ENCODE data around the gene LRRC46. TPM values are rescaled to one million over a fixed set of nuclear protein-coding genes. Genes with fewer than 3 reads are reported as not detected.

Gene LRRC46
- total RNA-seq, 1 experiment from 2014 or later = 0.44 TPM

DNA sequence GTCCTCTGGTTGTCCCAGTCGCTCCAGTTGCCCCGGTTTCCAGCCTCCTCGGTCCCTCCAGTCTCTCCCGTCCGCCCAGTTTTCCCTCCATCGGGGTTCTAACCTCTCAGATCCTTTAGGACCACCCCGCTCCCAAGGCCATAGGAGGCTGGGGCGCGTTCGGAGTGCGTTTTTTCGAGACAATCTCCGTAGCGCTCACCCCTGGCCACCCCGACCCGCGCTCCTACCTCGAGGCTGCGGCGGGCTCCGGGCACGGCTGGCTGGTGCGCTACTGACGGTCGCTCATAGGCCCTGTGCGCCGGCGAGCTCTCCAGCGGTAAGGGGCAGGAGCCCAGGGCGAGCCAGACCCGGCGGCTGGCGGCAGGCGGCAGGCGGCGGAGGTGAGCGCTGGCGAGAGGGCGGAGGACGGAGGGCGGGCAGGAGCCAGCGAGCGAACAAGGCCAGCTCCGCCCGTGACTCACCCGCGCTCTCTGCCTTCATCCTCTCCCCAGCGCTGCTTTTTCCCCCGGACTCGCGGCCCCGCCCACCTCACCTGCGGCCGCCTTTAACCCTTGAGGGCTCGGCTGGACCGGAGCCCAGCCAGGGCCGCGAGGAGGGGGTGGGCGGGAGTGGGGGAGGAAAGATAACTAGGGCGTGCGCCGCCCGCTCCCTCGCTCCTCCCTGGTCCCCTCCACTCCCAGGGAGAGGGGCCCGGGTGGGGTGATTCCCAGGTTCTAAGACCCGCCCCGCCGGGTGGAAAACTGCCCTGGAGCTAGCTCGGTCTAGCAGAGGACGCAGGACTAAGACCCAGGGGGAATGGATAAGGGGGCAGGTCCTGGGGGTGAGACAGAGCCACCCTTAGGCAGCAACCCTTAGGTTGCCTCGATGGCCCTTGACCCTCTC is 19.5 kb downstream of the LRRC46 start, which contains the start of gene SP6:
Gene SP6, minus strand, starts transcription at position 472 of the 882 bp plus-strand sequence. CDS start 2,734 bp downstream, outside the sequence.
- H3K4me2 ChIP-seq (ENCODE audit: low read length) = peak within 1 kb of the TSS; percentile 98
- H3K79me2 ChIP-seq (ENCODE audit: low read length) = peaks cover 22% of the 10 kb centered on the region
- no peaks in the 10 kb centered on the region for H4K20me1 ChIP-seq (ENCODE audit: low read length)
- ChIA-PET CTCF (interaction anchor here (0.5 to 1.7 kb wide), 7 partner anchors 10 to 167 kb away, joined by 3 to 16 read pairs (median 6); partner anchors contain the start of genes PNPO and SCRN2), POLR2A (ENCODE audit: unreplicated experiment) (interaction anchor here (0.6 kb wide), 1 partner anchor 96 kb away, joined by 9 read pairs; no protein-coding TSS in a partner anchor)
- H3K4me1 ChIP-seq (ENCODE audit: insufficient read depth, low read length) = peaks cover 16% of the 10 kb centered on the region
- H3K27ac ChIP-seq (ENCODE audit: low read length) = no peak within 1 kb of the TSS
- DNase-seq (peak; percentile 93), ATAC-seq (peak; percentile 97)
- peaks cover 13% of the 10 kb centered on the region for H3K27me3 ChIP-seq (ENCODE audit: low read length)
- H3K9me3 ChIP-seq (ENCODE audit: low read length) = no peaks in the 10 kb centered on the region
- intact Hi-C loops (cut with micrococcal nuclease) = loop anchor here (2.0 kb wide), 1 partner anchor 14 kb away; no protein-coding TSS in a partner anchor
- H3F3A ChIP-seq (ENCODE audit: low read length, unreplicated experiment) = no peaks in the 10 kb centered on the region
- H3K9me2 ChIP-seq (replicated peaks; ENCODE audit: low read length) = no peaks in the 10 kb centered on the region
- peak within 1 kb of the TSS; percentile 95 for H2AFZ ChIP-seq (ENCODE audit: low read length)
- H3K36me3 ChIP-seq (ENCODE audit: low read depth, low read length) = no peaks in the 10 kb centered on the region
- H3K4me3 ChIP-seq (ENCODE audit: low read length) = peak within 1 kb of the TSS; percentile 88
- BruUV-seq (replicated peaks) = TSS peak; percentile 48
- TF ChIP-seq, protein P1, sequence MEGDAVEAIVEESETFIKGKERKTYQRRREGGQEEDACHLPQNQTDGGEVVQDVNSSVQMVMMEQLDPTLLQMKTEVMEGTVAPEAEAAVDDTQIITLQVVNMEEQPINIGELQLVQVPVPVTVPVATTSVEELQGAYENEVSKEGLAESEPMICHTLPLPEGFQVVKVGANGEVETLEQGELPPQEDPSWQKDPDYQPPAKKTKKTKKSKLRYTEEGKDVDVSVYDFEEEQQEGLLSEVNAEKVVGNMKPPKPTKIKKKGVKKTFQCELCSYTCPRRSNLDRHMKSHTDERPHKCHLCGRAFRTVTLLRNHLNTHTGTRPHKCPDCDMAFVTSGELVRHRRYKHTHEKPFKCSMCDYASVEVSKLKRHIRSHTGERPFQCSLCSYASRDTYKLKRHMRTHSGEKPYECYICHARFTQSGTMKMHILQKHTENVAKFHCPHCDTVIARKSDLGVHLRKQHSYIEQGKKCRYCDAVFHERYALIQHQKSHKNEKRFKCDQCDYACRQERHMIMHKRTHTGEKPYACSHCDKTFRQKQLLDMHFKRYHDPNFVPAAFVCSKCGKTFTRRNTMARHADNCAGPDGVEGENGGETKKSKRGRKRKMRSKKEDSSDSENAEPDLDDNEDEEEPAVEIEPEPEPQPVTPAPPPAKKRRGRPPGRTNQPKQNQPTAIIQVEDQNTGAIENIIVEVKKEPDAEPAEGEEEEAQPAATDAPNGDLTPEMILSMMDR (conservative IDR thresholded peaks at IDR 0.05; ENCODE audit: low read depth, low read length) = peak; percentile 38; the same call in 1 of the 2 replicates
- TF ChIP-seq EZH2phosphoT487 (IDR thresholded peaks at IDR 0.05; ENCODE audit: borderline replicate concordance, low read length) (peak; percentile 94), EZH2 (IDR thresholded peaks at IDR 0.05; ENCODE audit: low read length, unreplicated experiment) (no peak)
- peak within 1 kb of the TSS; percentile 72 for H3K9ac ChIP-seq (ENCODE audit: low read length)

DNA sequence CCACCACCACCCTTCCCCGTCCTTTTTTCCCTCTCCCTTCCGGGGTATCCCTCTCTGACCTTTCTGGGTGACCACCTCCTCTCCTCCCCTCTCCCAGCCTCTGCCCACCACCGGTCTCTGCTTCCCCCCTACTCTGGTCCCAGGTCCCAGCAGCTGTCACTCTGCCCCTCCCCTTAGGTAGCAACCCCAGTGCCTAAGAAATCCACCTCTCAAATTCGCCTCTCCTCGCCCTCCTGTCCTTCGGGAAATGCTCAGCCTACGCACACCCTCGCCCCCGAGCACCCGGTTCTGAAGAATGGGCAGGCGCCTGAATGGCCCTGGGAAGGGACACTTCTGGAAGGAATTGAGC is 20.3 kb downstream of the LRRC46 start:
- H3K27ac ChIP-seq (ENCODE audit: low read length) = no peak overlapping the region
- H3K9ac ChIP-seq (ENCODE audit: low read length) = no peak overlapping the region
- H3F3A ChIP-seq (ENCODE audit: low read length, unreplicated experiment) = no peaks in the 10 kb centered on the region
- H3K27me3 ChIP-seq (ENCODE audit: low read length) = peaks cover 13% of the 10 kb centered on the region
- no peak for TF ChIP-seq EZH2 (IDR thresholded peaks at IDR 0.05; ENCODE audit: low read length, unreplicated experiment)
- TF ChIP-seq EZH2phosphoT487 (IDR thresholded peaks at IDR 0.05; ENCODE audit: borderline replicate concordance, low read length) = no peak
- TF ChIP-seq, protein P1 (conservative IDR thresholded peaks at IDR 0.05; ENCODE audit: low read depth, low read length) = no peak
- no TSS peak for BruUV-seq (replicated peaks)
- H4K20me1 ChIP-seq (ENCODE audit: low read length) = no peaks in the 10 kb centered on the region
- ChIA-PET CTCF (interaction anchor here (1.7 kb wide), 1 partner anchor 38 kb away, joined by 16 read pairs; no protein-coding TSS in a partner anchor), POLR2A (ENCODE audit: unreplicated experiment) (no interaction called here)
- intact Hi-C loops (cut with micrococcal nuclease) = loop anchor here (2.0 kb wide), 1 partner anchor 13 kb away; no protein-coding TSS in a partner anchor
- ATAC-seq (no peak), DNase-seq (no peak)
- peaks cover 16% of the 10 kb centered on the region for H3K4me1 ChIP-seq (ENCODE audit: insufficient read depth, low read length)
- no peak overlapping the region for H3K4me3 ChIP-seq (ENCODE audit: low read length)
- no peaks in the 10 kb centered on the region for H3K9me3 ChIP-seq (ENCODE audit: low read length)
- H3K9me2 ChIP-seq (replicated peaks; ENCODE audit: low read length) = no peaks in the 10 kb centered on the region
- H3K4me2 ChIP-seq (ENCODE audit: low read length) = no peak overlapping the region
- no peak overlapping the region for H2AFZ ChIP-seq (ENCODE audit: low read length)
- no peaks in the 10 kb centered on the region for H3K36me3 ChIP-seq (ENCODE audit: low read depth, low read length)
- peaks cover 22% of the 10 kb centered on the region for H3K79me2 ChIP-seq (ENCODE audit: low read length)

Measured in PC-3 (cell line).